Endothelial cell (in vitro differentiated cells): Measurements from ENCODE around the gene TRIAP1. TPM values are rescaled to one million over a fixed set of nuclear protein-coding genes. Genes with fewer than 3 reads are reported as not detected.
A peak's percentile ranks its signal among the peaks of the same experiment; 100 is the strongest.

ENCODE experiments used
- DNase-seq: peaks from one replicate; pipeline ENCODE4 v3.0.0; 2021; ENCODE audit warnings: low spot score
- H3K27ac Mint-ChIP-seq: one replicate; pipeline ENCODE4 v1.8.0; 2021; ENCODE audit warnings: mixed read lengths, inconsistent platforms; ENCODE audit not compliant: unreplicated experiment
- H3K27me3 Mint-ChIP-seq: one replicate; pipeline ENCODE4 v1.8.0; 2021; ENCODE audit warnings: mild to moderate bottlenecking, moderate library complexity, mixed read lengths, inconsistent platforms; ENCODE audit not compliant: unreplicated experiment
- H3K36me3 Mint-ChIP-seq: one replicate; pipeline ENCODE4 v1.8.0; 2021; ENCODE audit warnings: mild to moderate bottlenecking, low read depth, mixed read lengths, inconsistent platforms; ENCODE audit not compliant: unreplicated experiment
- H3K4me1 Mint-ChIP-seq: one replicate; pipeline ENCODE4 v1.8.0; 2021; ENCODE audit warnings: mild to moderate bottlenecking, mixed read lengths, inconsistent platforms; ENCODE audit not compliant: unreplicated experiment
- H3K4me3 Mint-ChIP-seq: one replicate; pipeline ENCODE4 v1.8.0; 2021; ENCODE audit warnings: mild to moderate bottlenecking, mixed read lengths, inconsistent platforms; ENCODE audit not compliant: unreplicated experiment
- H3K9me3 Mint-ChIP-seq: one replicate; pipeline ENCODE4 v1.8.0; 2021; ENCODE audit warnings: mixed read lengths, inconsistent platforms; ENCODE audit not compliant: unreplicated experiment
- CTCF ChIP-seq: fragments of 200-600 bp; sonication (generic); IDR thresholded peaks from one replicate; pipeline ENCODE4 v1.5.0; 2021; ENCODE audit warnings: antibody characterized with exemption; ENCODE audit not compliant: unreplicated experiment
- total RNA-seq: library from RNA; stranded (reverse); fragmentation: NEBNext Ultra II Directional; extraction: Animal tissue kit (Norgen Biotek cat#: 25700); gene quantifications from one replicate; pipeline ENCODE4 v1.2.1, GENCODE V29; 2021; ENCODE audit not compliant: unreplicated experiment

Gene TRIAP1
- total RNA-seq, 1 donor from 2014 or later = 39.8 TPM

DNA sequence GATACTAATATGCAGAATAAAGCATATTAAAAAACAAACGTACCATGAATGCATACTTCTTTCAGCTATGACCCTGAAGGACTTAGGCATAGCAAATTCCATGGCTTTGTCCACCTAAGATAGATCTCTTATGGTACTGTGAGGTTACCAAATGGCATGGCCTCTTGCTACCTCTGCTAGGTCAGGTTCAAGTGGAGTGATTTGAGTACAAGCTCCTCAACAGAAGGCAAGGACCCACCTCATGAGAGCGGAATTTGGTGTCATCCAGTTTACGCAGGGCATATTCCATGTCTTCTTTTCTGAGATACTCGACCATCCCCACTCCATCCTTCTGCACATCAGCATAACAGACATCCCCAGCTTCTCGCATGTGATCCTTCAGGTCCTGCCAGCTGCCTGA, 17.5 kb upstream of the TRIAP1 start:
- Mint-ChIP-seq H3K36me3 (peaks cover 40% of the 10 kb centered on the region), H3K27ac (no peak overlapping the region)

DNA sequence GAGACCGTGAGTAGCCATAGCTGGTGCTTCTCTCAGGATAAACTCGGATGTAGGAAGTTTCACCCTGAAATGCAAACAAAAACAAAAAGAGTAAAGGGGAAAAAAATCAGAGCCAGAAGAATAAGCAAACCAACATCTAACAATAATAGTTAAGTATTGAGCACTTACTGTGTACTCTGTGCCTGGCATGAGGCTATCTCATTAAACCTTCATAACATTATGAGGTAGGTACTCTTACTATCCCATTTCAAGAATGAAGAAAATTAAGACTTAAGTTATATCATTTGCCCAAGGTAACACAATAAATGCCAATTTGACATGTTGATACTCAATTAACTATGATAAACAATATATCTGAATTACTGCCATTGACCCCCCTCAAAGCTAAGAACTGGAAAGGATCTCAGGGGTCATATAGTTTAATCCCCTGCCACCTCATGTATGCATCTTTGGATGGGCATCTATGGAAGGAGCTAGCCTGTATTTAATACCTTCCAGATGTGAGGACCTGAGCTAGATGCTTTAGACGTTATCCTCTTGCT, 16.0 kb upstream of the TRIAP1 start:
- Mint-ChIP-seq H3K36me3 (peaks cover 42% of the 10 kb centered on the region), H3K4me1 (no peaks in the 10 kb centered on the region), H3K4me3 (no peak overlapping the region), H3K27me3 (peaks cover 3% of the 10 kb centered on the region), H3K27ac (no peak overlapping the region), H3K9me3 (no peaks in the 10 kb centered on the region)
- no peak for DNase-seq
- TF ChIP-seq CTCF = no peak

More for the DNA sequence above, 17.5 kb upstream of the TRIAP1 start:
- Mint-ChIP-seq H3K4me1 (peaks cover 6% of the 10 kb centered on the region), H3K9me3 (no peaks in the 10 kb centered on the region), H3K27me3 (peaks cover 2% of the 10 kb centered on the region), H3K4me3 (no peak overlapping the region)
- no peak for DNase-seq
- no peak for TF ChIP-seq CTCF

DNA sequence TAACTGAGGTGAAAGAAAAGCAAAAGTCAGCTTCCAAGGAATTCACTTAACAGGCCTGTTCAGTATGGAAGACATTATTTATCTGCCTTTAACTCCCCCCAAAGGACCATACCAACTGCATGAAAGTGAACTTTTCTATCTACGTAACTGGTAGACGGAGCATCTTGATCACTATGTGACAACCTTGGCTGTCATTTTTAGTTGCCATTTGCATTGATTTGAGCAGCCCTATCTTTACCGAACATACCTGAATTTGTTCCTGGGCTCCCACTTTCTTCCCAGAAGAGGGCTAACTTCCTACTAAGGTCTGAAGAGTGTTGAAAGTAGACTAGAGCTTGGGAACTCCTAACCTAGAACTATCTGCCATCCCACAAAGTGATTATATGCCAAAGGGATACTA, 14.0 kb upstream of the TRIAP1 start:
- Mint-ChIP-seq H3K9me3 (no peaks in the 10 kb centered on the region), H3K27me3 (peaks cover 3% of the 10 kb centered on the region), H3K36me3 (peaks cover 41% of the 10 kb centered on the region), H3K4me3 (peak overlapping the region; percentile 65), H3K4me1 (no peaks in the 10 kb centered on the region), H3K27ac (no peak overlapping the region)
- TF ChIP-seq CTCF = no peak
- no peak for DNase-seq

DNA sequence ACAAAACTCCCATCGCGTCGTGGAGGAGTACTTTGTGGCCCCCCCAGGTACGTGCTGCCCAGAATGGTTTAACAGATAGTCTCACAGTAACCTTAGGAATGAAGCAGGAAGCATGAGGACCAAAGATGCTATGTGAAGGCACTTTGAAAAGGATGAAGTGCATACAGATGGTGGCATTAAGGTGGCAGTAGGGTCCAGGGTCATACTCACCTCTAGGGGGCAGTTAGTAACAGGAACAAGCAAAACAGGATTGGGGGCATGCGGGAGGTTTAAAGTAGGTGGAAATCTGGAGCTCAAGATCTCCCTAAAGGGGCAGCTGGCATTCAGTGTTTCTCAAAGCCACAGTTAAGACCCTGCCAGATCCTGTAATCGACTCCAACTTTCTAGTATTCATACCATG, 10.9 kb upstream of the TRIAP1 start:
- no peak overlapping the region for H3K27ac Mint-ChIP-seq
- peak; percentile 14 for DNase-seq
- no peaks in the 10 kb centered on the region for H3K9me3 Mint-ChIP-seq
- peaks cover 25% of the 10 kb centered on the region for H3K36me3 Mint-ChIP-seq
- TF ChIP-seq CTCF = peak; percentile 14
- no peaks in the 10 kb centered on the region for H3K4me1 Mint-ChIP-seq
- H3K27me3 Mint-ChIP-seq = peaks cover 1% of the 10 kb centered on the region
- H3K4me3 Mint-ChIP-seq = no peak overlapping the region

DNA sequence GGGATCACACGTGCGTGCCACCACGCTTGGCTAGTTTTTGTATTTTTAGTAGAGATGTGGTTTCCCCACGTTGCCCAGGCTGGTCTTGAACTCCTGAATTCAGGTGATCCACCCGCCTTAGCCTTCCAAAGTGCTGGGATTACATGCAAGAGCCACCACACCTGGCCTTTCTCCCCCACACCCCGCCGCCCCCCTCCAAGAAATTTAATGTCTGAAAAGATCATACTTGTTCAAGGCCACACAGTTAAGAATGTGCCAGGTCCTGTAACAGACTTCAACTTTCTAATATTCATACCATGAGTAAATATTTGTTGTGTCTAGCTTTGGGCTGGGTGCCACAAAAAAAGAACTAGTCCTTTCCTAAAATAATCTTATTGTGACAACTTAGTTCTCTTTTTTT, 9.1 kb upstream of the TRIAP1 start:
- Mint-ChIP-seq H3K9me3 (no peaks in the 10 kb centered on the region), H3K4me3 (no peak overlapping the region), H3K4me1 (no peaks in the 10 kb centered on the region), H3K36me3 (peaks cover 19% of the 10 kb centered on the region), H3K27ac (no peak overlapping the region), H3K27me3 (peaks cover 1% of the 10 kb centered on the region)
- no peak for DNase-seq
- TF ChIP-seq CTCF = no peak
